ENCODE data around the gene ACTN3.
"Not testable (repeated sequence)": the region's sequence is repeated elsewhere in the genome, so short reads cannot be mapped to it uniquely, and the experiment has no call there.

ACTN3 gene

DNA sequence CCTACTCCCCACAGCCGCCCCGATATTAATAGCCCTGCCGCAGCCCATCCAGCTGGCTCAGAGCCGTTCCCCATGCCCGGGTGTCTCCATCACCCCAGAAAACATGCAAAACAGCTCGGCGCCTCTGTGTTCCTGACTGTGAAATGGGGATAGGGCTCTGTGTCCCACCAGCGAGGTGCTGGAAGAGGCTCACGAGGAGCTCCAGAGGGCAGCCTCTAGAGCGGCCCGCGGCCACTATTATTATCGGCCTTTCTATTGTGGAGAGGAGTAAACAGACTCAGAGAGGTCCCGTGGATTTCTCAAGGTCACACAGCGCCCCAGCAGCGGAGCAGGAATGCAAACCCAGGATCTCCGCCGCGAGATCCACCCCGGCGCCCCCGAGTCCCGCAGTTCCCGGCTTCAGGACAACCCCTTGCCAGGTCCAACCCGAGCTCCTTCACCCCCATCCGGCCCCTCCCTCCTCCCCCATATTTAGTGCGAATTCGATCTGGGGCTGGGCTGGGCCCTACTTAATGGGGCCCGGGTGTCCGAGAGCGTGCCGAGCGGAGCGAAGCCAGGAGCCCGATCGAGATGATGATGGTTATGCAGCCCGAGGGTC, at the start of gene ACTN3:
Gene ACTN3, plus strand, starts transcription at position 536 of the 598 bp plus-strand sequence. Its CDS starts 35 bp downstream, at position 571.
- no peak for DNase-seq (ENCODE audit: low spot score)

DNA sequence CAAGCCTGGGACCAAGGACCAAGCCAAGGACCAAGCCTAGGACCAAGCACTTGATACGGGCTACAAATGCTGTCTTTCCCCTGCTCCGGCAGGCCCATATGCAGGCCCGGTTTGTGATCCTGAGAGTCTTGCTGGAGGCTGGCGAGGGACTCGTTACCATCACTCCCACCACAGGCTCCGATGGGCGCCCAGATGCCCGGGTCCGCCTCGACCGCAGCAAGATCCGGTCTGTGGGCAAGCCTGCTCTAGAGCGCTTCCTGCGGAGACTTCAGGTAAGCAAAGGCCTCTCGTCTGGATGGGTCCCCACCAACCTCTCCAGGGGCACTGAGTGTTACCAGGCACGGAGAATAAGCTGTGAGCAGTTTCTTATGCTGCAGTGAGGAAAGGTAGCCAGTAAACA, 49.5 kb upstream of the ACTN3 start:
- DNase-seq (ENCODE audit: low spot score) = no peak

DNA sequence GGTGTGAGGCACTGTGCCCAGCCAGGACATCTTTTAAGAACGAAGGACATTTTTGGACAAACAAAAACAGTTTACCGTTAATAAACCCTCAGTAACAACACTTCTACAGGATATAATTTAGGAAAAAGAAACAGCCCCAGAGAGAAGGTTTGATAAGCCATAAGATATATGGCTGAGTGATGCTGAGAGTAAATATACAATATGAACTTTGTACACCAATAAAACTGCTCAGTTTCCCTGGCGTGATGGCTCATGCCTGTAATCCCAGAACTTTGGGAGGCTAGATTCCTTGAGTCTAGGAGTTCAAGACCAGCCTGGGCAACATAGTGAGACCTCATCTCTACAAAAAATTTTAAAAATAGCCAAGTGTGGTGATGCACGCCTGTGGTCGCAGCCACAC, 48.2 kb upstream of the ACTN3 start:
- no peak for DNase-seq (ENCODE audit: low spot score)

DNA sequence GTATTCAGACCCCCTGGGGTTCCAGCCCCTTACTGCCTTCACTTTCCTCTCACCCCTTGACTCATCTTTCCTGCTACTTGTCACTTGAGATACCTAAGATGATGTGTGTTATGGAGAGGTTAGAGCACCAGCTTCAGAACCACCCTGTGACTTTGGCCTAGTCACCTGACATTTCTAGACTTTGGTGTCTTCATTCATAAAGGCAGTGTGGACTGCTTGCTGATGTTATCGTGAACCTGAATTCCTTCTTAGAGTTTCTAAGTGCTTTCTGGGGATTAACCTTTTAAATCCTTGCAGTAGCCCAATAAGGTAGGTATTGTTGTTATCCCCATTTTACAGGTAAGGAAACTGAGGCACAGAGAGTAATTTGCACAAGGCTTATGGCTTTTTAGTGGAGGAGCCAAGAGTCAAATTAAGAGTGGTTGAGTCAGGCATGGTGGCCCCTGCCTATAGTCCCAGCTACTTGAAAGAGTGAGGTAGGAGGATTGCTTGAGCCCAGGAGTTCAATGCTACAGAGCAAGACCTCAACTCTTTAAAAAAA, 41.4 kb upstream of the ACTN3 start:
- no peak for DNase-seq (ENCODE audit: low spot score)

DNA sequence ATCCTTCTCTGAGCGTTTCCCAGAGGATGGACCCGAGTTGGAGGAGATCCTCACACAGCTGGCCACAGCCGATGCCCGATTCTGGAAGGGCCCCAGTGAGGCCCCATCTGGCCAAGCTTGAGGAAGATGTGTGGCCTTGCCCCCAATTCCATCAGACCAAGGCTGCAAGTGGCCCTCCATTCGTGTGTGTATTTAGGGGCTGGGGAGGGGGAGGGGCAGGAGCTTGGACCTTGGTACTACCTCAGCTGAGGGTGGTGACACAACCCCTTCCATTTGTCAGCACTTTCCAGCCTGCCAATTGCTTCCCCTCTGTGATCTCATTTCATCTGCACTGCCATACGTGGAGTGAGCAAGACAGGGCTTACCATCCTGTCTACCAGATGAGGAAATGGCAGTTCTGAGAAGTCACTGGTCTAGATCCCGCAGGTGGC, 37.6 kb upstream of the ACTN3 start:
- no peak for DNase-seq (ENCODE audit: low spot score)

DNA sequence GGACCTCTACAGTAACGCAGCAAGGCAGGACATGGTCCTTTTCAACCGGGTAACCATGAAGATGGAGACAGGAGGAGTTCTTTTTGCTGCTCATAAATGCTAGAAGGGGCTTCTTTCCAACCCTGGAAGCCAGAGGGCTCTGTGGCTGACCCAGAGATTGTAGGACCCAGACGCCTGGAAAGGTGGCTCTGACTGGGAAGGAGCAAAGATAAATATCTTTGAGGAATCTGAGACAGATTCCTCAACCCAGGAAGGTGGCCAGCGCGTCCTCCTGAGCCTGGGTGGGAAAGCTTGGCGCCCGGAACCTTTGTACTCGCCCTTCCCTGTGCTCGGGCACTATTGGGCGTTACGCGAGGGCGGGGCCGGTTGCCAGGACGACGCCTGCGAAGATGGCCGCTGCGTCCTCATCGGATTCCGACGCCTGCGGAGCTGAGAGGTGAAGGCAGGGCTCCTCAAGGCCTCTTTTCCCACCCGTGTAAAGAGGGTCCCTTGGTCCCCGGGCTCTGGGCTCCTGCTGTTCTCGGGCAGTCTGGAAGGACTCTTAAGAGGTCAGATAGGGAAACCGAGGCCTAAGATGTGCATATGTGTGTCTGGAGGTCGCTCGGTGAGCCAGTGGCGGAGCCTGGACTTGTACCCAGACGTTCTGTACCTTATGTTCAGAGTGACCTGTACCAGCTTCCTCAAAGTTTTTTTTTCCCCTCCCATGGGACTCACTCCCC, 36.3 kb upstream of the ACTN3 start, which contains the start of gene BBS1:
Gene BBS1, plus strand, starts transcription at position 365 of the 719 bp plus-strand sequence. Its CDS starts 25 bp downstream, at position 390.
- peak; percentile 81 for DNase-seq (ENCODE audit: low spot score)

DNA sequence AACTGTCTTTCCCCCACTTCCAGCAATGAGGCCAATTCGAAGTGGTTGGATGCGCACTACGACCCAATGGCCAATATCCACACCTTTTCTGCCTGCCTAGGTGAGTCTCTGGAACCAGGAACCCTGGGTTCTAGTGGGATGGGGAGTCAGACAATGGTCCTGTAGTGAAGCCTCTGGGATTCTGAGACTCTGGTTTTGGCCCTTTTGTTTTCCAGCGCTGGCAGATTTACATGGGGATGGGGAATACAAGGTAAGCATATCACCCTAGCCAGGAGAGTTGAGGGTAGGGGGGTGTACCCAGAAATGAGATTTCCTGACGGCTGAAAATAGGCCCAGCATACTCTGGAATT, 35.7 kb upstream of the ACTN3 start:
- DNase-seq (ENCODE audit: low spot score) = no peak

DNA sequence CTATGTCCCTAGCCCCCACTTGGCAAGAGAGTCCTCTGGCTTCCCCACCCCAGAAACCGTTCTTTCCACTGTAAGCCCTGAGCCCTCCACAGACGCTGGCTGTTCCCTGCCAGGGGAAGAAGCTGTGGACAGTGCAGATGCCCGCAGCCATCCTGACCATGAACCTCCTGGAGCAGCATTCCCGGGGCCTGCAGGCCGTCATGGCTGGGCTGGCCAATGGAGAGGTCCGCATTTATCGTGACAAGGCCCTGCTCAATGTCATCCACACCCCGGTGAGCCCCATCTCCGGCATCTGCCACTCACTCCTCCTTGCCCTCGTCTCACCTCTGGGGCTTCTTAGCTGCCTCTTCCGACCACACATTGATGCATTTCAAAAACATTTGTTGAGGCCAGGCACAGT, 23.1 kb upstream of the ACTN3 start:
- no peak for DNase-seq (ENCODE audit: low spot score)

DNA sequence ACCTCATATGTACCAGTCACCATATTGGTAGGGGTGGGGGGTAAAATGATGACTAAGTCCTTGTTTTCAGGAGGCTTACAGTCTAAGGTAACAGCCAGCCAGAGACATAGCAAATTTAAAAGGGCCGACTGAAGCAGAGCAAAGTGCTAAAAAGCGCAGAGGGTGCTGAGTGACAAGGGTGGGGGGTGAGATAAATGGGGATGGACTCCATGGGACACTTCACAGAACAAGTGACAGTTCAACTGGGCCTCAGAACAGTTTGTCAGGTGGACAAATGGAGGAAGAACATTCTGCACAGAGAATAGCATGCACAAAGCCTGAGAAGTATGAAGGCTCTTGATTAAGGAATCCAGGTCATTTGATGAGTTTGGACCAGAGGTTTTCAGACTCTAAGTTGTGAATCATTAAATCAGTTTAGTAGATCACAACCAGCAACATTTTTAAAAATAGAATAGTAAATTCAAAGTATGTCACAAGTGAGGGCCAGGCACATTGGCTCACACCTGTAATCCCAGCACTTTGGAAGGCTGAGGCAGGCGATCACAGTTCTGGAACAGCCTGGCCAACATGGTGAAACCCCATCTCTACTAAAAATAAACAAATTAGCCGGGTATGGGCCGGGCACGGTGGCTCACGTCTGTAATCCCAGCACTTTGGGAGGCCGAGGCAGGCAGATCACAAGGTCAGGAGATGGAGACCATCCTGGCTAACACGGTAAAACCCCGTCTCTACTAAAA, 22.2 kb upstream of the ACTN3 start:
- no peak for DNase-seq (ENCODE audit: low spot score)

DNA sequence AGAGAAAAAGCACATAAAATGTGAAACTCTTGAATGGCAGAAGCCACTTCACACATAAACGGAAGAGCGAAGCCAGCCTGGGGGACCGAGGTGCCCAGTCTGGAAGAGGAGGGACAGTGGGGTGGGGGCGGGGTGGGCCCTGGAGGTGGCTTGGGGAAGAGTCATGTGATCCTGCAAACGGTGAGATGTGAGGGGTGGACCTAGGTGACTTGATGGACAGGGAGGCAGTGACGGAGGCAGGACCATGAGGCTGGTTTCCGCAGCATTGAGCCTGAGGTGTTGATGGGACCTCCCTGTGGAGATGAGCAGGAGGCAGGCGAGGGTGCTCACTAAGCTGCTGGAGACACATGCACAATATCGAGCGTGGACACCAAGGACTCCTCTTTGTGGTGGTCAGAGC, 17.6 kb upstream of the ACTN3 start:
- no peak for DNase-seq (ENCODE audit: low spot score)

DNA sequence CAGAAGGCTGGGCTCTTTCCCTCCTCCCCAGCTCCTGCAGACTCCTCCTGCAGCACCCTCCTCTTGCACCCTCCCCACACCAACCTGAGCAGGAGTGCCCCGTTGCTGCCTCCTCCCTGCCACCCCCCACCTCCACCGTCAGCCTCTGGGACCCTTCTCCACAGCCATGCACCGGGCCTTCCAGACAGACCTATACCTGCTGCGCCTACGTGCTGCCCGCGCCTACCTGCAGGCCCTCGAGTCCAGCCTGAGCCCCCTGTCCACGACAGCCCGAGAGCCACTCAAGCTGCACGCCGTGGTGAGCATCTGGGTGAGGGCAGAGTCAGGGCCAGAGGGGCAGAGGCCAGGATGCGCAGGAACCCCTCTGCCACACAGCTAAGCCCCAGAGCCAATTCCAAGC, 17.0 kb upstream of the ACTN3 start:
- DNase-seq (ENCODE audit: low spot score) = no peak

DNA sequence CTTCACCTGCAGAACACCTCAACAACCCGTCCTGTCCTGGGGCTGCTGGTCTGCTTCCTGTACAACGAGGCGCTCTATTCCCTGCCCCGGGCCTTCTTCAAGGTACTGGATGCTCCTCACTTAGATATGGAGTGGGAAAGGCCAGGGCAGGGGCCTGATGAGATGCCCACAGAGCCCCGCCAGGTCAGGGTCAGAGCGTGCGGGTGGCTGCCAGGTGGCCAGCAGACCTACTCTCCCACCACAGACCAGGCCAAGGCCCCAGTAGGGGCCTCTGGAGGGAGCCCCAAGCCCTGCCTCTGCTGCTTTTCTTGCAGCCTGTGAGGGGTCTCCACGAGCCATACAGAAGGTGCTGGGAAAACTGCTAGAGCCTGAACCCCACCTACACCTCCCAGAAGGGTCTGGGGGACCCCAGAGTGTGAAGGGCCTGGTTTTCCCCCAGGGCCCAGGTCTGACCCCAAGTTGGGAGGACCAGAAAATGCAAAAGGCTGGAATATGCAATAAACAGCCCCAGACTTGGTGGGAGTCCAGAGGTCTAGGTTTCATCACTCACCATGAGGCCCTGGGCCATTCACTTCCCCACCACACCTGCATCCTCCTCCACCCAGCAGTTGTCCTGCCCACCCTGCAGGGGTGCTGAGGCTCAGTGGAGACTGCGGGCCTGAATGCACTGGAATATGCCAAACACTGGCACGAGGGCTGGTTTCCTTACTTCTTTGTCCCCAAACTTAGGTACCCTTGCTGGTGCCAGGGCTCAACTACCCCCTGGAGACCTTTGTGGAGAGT, 15.6 kb upstream of the ACTN3 start:
- no peak for DNase-seq (ENCODE audit: low spot score)

DNA sequence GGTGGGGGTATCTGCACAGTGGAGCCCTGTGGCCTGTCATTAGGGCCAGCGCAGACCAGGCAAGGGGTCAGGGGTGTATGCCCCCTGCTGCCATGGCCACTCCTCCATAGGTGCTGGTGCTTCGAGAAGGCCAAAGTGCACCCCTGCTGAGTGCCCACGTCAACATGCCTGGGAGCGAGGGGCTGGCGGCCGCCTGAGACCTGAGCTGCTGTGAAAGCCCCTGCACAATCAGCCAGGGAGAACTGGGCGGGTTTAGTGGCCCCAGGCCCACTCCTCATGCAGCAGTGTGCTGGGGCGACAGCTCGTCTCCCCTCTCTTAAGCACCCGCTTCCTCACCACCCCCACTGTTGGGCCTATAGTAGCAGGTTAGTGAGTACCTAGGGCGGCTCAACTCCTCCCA, 14.9 kb upstream of the ACTN3 start:
- no peak for DNase-seq (ENCODE audit: low spot score)

DNA sequence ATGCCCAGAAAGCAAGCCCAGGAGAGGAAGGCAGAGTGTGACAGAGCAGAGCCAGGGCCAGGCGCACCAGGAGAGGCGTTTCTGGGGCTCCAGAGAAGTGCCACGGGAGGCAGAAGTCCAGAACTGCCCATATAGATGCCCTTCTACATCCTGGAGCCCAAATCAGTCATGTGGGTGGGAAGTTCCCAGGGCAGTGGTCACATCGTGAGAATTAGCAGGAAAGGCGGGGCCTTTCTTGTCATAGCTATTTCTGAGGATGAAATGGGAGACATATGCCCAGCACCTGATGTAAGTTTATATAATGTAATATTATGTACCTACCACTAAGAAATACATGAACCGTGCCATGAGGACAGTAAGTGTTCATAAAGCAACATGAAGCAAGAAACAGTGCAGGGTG, 13.9 kb upstream of the ACTN3 start:
- no peak for DNase-seq (ENCODE audit: low spot score)

DNA sequence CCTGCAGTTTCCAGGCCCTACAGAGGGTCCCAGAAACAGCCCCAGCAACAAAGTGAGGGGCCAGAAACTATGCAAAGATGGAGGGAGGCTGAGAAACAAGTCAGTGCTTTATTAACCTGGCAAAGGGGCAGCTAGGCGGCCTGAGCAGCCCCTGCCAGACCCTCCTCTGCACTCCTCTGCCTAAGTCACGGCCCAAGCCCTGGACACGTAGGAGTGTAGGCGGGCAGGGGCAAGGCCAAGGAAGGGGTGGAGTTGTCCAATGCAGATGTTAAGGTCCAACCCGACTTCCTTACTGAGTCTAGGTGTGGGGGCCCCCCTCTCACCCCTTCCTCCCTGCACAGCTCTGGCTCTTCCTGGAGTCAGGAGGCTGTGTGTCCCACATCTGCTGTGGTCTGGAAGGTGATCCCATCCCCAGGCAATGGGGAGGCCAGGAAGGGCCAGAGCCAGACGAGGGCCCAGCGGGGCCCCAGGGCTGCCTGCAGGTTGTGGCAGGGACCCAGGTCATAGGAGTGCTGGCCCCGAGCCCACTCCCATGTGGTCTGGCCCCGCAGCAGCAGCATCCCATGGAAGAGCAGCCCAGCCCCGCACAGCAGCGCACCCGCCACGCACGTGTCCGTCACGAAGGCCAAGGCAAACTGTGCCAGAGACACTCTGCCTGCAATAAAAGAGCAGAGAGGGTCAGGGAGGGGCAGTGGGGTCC, 7.4 kb upstream of the ACTN3 start:
- DNase-seq (ENCODE audit: low spot score) = no peak

DNA sequence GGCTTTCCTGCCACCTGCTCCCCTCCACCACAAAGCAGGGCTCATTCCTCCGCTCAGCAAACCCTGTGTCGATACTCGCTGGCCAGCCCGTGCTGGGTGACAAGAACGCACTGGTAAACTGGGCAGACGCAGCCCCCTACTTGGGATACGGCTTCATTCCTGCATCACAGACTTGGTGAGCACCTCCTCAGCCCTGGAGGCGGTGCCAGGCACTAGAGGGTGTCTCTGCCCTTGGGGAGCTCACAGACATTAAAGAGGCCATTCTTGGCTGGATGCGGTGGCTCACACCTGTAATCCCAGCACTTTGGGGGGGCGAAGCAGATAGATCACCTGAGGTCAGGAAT, 6.9 kb upstream of the ACTN3 start:
- DNase-seq (ENCODE audit: low spot score) = no peak

DNA sequence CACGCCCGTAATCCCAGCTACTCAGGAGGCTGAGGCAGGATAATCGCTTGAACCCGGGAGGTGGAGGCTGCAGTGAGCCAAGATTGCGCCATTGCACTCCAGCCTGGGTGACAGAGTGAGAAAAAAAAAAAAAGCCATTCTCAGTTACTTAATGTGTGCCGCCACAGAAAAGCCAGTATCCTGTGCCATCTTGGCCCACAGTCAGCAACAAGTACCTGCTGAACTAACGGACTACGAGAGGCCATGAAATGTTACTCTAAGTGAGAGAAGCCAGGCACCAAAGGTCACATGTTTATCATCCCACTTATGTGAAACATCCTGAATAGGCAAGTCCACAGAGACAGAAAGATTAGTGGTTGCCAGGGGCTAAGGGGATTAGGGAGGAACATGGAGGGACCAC, 6.1 kb upstream of the ACTN3 start:
- not testable (repeated sequence) for DNase-seq (ENCODE audit: low spot score)

DNA sequence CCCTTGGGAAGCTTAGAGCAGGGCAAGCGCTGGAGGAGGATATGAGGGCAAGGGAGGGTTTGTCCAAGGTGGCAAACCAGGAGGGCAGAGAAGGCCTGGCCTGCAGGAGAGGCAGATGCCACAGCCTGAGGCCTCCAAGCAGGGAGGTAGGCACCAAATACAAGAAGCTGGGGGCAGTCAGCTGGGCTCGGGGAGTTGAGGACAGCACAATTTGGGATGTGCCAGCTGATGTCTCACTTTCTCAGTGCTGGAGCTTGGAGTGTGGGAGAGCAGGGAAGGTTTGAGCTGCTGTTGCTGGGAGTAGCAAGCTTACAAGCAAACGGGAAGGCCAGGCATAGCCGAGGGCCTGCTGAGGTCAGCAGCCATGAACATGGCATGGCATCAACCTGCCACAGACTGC, 4.8 kb upstream of the ACTN3 start:
- DNase-seq (ENCODE audit: low spot score) = no peak

DNA sequence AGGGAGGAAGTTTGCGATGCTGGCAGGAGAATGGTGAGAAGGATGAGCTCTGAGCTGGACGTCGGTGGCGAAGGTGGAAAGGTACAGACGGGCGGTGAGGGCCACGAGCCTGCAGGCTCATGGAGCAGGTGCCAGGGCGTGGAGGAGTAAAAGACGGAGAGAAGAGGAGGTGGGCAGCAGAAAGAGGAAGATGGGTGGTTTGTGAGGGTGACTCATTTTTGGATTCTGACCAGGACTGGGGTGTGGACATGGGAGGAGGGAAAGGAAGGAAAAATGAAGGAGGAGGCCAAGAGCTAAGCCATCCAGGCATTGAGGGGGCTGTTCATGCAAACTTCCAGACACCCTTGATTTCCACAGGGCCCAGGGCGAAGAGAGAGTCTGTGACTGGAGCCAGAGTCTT, 4.3 kb upstream of the ACTN3 start:
- no peak for DNase-seq (ENCODE audit: low spot score)

DNA sequence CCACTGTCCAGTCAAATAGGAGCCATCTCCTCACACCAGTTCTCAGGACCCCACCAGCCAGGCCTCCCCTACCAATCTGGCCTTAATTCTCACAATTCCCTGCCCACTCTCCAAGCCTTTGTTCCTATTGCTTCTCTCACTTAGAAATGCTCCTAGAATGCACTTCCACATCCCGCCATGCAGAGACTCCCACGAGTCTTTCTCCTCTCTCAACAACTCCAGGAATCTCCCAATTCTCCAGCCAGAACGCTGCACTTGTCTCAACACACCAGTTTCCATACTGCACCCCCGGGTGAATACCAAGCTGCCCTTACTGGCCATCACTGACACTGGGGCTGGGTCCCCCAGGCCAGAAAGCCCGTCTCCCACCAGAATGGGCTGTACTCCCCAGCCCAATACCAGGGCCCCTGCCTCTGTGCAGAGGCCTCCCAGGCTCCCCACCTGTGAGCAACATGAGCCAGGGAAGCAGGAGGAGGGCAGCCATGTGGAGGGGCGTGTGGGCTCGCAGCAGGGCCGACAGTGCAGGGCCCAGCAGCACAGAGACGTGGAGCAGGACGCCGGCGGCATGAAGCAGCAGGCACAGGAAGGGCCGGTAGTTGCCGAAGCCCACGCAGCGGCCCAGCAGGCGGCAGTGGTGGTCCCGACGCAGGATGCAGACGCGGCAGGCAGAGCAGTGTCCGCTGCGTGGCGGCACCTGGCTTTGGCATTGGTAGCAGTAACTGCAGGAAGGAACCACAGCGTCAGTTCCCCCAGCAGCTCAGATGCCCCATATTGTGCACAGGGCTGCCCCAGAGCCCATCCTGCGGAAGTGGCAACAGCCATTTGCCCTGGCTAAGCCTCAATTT, 3.2 kb upstream of the ACTN3 start:
- DNase-seq (ENCODE audit: low spot score) = no peak

DNA sequence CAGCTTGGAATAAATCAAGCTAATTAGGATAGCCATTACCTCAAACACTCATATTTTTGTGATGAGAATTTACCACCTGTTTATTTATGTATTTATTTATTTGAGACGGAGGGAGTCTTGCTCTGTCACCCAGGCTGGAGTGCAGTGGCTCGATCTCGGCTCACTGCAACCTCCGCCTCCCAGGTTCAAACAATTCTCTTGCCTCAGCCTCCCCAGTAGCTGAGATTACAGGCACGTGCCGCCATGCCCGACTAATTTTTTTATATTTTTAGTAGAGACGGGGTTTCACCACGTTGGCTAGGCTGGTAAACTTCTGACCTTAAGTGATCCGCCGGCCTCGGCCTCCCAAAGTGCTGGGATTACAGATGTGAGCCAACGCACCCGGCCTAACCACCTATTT, 1.8 kb upstream of the ACTN3 start:
- DNase-seq (ENCODE audit: low spot score) = not testable (repeated sequence)

Measured in putamen (tissue), 1 donor.